ENCODE results near the gene EFCAB10.

DNA sequence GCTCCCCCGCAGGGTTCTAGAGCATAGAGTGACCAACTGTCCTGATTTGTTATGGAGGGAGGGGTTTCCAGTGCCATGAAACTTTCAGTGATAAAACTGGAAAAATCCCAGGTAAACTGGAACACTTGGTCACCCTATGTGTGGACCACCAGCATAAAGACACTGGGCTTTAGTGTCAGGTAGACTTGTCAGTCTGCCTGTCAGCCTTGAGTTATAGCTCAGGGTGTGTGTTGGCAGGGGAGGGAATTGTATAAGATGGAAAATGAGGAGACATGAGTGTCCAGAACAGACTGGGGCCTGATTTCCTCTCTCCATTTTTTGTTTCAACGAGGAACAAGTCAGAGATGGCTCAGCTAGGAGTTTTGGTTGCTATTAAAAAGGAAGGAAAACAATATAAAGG, 10.2 kb upstream of the EFCAB10 start:
- TF ChIP-seq FOXJ3 (CRISPR knock-in tag; IDR thresholded peaks at IDR 0.05; ENCODE audit: borderline replicate concordance) (no peak), FOXP4 (CRISPR knock-in tag; IDR thresholded peaks at IDR 0.05) (no peak), ZNF816 (CRISPR knock-in tag; IDR thresholded peaks at IDR 0.05; ENCODE audit: borderline replicate concordance) (no peak), CBX2 (IDR thresholded peaks at IDR 0.05; ENCODE audit: low read depth, low read length) (no peak), CBX2 (CRISPR knock-in tag; IDR thresholded peaks at IDR 0.05; ENCODE audit: low read depth) (no peak), POLR2A (IDR thresholded peaks at IDR 0.05; ENCODE audit: insufficient read depth in 1 of 2, low read depth in 2 of 2, low read length in 2 of 2) (no peak), ZNF124 (CRISPR knock-in tag; IDR thresholded peaks at IDR 0.05) (no peak)
- TF ChIP-seq, protein P1, sequence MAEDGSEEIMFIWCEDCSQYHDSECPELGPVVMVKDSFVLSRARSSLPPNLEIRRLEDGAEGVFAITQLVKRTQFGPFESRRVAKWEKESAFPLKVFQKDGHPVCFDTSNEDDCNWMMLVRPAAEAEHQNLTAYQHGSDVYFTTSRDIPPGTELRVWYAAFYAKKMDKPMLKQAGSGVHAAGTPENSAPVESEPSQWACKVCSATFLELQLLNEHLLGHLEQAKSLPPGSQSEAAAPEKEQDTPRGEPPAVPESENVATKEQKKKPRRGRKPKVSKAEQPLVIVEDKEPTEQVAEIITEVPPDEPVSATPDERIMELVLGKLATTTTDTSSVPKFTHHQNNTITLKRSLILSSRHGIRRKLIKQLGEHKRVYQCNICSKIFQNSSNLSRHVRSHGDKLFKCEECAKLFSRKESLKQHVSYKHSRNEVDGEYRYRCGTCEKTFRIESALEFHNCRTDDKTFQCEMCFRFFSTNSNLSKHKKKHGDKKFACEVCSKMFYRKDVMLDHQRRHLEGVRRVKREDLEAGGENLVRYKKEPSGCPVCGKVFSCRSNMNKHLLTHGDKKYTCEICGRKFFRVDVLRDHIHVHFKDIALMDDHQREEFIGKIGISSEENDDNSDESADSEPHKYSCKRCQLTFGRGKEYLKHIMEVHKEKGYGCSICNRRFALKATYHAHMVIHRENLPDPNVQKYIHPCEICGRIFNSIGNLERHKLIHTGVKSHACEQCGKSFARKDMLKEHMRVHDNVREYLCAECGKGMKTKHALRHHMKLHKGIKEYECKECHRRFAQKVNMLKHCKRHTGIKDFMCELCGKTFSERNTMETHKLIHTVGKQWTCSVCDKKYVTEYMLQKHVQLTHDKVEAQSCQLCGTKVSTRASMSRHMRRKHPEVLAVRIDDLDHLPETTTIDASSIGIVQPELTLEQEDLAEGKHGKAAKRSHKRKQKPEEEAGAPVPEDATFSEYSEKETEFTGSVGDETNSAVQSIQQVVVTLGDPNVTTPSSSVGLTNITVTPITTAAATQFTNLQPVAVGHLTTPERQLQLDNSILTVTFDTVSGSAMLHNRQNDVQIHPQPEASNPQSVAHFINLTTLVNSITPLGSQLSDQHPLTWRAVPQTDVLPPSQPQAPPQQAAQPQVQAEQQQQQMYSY (CRISPR knock-in tag; IDR thresholded peaks at IDR 0.05), result no peak
- TF ChIP-seq, protein P2, sequence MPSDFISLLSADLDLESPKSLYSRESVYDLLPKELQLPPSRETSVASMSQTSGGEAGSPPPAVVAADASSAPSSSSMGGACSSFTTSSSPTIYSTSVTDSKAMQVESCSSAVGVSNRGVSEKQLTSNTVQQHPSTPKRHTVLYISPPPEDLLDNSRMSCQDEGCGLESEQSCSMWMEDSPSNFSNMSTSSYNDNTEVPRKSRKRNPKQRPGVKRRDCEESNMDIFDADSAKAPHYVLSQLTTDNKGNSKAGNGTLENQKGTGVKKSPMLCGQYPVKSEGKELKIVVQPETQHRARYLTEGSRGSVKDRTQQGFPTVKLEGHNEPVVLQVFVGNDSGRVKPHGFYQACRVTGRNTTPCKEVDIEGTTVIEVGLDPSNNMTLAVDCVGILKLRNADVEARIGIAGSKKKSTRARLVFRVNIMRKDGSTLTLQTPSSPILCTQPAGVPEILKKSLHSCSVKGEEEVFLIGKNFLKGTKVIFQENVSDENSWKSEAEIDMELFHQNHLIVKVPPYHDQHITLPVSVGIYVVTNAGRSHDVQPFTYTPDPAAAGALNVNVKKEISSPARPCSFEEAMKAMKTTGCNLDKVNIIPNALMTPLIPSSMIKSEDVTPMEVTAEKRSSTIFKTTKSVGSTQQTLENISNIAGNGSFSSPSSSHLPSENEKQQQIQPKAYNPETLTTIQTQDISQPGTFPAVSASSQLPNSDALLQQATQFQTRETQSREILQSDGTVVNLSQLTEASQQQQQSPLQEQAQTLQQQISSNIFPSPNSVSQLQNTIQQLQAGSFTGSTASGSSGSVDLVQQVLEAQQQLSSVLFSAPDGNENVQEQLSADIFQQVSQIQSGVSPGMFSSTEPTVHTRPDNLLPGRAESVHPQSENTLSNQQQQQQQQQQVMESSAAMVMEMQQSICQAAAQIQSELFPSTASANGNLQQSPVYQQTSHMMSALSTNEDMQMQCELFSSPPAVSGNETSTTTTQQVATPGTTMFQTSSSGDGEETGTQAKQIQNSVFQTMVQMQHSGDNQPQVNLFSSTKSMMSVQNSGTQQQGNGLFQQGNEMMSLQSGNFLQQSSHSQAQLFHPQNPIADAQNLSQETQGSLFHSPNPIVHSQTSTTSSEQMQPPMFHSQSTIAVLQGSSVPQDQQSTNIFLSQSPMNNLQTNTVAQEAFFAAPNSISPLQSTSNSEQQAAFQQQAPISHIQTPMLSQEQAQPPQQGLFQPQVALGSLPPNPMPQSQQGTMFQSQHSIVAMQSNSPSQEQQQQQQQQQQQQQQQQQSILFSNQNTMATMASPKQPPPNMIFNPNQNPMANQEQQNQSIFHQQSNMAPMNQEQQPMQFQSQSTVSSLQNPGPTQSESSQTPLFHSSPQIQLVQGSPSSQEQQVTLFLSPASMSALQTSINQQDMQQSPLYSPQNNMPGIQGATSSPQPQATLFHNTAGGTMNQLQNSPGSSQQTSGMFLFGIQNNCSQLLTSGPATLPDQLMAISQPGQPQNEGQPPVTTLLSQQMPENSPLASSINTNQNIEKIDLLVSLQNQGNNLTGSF (CRISPR knock-in tag; IDR thresholded peaks at IDR 0.05), result no peak
